NCI-H524 treated with DMSO at 0.1 percent for 48 hours (cell line): ENCODE measurements around the gene LRP1B.
"Not testable (repeated sequence)": the region's sequence is repeated elsewhere in the genome, so short reads cannot be mapped to it uniquely, and the experiment has no call there.

Source experiments
- DNase-seq: peaks from one replicate; lab custom pipeline; 2025; lab: John Stamatoyannopoulos, UW

The LRP1B gene

DNA sequence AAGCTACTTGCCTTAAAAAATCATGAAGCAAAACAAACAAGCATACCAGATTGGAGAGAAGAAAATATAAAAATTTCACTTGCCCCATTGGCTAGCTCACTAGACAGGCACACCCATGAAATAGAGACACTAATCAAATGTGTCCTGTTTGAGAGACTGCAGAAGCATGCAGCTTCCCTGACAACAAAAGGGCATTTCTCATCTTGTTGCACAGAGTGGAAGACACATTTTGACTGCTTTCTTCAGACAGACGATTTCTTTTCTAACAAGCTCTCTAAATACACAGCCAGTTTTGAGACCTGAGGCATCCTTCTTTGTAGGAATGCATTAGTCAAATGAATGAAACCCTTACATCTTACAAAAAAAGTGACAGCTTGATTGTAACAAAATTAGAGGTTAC lies 1792.0 kb downstream of the LRP1B start:
- no peak for DNase-seq

DNA sequence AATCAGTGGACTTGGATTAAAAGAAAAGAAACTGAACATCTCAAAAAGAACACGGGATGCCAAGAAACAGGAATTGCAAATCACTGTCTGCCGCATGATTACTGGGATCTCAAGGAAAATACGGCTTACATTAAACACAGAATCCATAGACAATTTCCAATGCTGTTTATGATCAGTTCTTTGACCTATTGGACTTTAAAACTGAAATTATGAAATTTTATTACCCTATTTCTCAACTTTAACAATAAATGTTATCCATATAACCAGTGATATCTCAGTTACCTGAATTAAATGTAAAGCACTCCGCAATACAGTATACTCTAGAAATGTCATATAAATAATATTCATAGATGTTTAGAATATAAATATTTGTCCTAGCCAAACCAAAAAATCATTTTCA lies 1793.8 kb downstream of the LRP1B start:
- DNase-seq = no peak

DNA sequence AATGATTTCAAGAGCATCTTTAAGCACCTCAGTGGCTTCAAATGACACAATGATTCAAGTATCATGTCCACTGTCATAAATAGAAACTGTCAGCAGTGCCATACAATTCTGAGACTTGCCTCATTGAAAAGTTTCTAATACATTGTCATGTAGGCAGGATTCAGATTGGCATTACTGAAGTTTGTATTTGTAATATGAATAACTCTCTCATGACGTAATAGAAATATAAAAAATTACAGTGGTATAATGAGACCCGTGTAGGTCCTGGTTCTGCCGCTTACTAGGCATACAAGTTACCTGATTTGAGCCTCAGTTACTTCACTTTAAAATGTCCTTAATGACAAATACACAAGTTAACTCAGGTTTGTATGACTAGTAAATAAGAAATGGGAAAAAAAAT lies 1814.5 kb downstream of the LRP1B start:
- DNase-seq = no peak

DNA sequence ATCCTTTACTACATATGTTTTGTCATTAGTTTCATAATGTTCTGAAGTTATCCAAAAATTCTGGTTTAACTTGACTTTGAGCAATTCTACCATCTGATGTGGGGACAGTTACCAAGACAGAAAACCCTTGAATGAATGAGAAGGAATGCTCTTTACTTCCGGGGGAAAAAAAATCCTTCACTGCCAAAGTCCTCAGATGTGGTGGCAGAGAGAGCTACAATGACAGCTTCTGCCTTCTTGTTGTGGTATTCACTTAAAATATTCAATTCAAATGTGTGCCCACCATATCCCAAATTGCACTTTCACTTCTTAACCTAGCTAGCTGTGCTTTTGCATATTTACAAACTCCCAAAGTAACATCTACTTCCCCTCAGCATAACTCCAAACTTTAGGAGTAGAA lies 1818.9 kb downstream of the LRP1B start:
- no peak for DNase-seq

DNA sequence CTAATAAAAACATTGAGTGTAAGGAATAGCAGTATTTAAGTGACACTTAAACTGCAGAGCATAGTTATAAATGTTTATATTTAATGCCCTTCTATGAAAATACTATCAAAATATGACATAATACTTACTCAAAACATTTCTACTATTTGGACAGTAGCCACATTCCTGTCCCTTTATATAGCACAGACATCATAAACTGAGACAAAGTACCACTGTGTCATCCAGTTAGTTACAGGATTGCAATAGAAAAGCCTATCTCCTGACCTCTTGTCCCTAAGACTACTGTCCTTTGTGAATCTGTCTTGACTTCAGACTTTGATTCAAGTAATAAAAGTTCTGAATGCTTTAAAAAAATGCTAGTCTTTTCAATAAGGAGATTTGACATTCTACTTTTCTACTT lies 1822.1 kb downstream of the LRP1B start:
- DNase-seq = no peak

DNA sequence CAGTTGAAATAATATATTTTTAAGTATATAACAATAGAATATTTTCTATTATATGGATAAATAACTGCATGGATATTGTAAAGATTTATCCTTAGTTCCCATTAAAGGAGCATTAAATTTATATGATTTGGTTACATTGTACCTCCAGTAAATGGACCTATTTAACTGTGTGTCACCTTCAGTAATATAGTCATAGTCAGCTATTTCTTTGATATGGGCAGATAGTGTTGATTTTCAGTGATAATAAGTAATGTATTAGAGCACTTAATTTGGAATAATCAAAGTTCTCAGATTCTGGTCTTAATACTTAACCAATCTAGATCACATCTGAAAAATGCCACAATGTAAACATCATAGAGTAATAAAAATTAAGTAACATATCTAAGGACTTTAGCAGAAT lies 1823.3 kb downstream of the LRP1B start:
- DNase-seq = no peak

DNA sequence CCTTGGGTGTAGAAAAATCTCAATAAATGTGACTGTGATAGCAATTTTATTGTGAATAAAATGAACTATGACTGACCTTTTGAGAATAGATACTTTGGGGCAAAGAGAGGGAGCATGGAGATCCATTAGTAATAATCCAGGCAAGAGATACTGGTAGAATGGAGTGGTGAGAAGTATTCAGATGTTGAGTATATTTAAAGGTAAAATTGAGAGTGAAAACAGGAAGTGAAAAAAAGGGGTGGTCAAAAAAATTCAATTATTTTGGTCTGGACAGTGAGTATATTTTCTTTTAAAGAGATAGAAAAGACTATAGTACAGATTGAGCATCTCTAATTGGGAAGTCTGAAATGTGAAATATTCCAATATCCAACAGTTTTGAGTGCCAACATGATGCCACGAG lies 1835.0 kb downstream of the LRP1B start:
- DNase-seq = no peak

DNA sequence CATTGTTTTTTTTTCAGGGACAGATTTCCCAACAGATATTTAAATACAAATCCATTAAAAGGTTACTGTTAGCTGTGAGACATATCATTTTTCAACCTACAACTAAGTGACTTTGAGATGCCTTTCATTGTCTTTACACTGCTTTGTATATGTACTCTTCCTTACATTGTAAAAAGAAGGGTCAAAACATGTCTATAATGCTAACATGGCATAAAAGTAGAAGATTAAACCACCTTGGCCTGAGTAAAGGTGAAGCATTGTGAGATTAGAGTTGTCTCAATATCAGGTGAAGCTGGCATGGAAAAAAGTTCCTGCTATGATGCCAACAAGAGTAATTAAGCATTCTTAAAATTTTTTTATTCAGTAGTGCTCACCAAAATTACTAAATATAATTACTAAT lies 1842.1 kb downstream of the LRP1B start:
- no peak for DNase-seq

DNA sequence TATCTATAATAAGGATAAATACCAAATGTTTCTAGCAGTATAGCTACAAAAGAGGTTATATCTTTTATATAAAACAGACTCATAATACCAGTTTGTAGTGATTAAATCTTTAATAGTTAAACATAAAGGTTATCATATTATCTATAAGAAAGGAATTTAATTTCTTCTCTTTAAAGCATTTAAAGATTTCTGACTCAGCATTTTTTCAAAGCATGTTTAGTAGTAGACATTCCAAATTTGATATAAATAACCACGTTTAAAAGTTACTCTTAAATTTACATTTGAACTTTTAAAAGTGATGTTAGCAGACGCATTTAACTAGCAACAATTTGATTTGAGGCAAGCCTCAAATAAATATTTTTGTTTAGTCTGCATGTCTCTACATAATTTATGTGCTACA lies 1842.6 kb downstream of the LRP1B start:
- DNase-seq = no peak

DNA sequence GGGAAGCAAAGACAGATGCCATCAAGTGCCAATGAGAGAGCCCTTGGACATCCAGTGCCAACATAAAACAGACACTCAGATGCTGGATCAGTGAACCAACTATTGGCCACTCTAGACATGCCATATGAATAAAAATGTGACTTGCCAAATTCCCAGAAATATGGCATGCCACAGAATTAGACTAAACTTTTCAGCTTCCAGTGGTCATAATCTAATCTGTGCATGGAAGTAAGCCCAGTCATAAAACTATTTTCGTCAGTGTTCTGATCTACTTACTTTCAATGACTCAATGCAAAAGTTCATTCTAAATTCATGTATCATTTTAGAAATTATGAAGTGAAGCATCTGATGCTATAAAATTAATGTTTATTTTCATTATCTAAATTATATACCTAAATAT lies 1844.4 kb downstream of the LRP1B start:
- no peak for DNase-seq

DNA sequence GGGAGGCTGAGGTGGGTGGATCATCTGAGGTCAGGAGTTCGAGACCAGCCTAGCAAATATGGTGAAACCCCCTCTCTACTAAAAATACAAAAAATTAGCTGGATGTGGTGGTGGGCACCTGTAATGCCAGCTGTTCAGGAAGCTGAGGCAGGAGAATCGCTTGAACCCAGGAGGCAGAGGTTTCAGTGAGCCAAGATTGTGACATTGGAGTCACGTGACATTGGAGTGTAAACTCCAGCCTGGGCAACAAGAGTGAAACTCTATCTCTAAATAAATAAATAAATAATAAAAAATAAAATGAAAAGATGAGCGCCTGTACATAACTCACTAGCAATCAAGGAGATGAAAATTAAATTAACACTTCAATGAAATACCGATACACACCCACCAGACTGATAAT lies 1853.5 kb downstream of the LRP1B start:
- not testable (repeated sequence) for DNase-seq

DNA sequence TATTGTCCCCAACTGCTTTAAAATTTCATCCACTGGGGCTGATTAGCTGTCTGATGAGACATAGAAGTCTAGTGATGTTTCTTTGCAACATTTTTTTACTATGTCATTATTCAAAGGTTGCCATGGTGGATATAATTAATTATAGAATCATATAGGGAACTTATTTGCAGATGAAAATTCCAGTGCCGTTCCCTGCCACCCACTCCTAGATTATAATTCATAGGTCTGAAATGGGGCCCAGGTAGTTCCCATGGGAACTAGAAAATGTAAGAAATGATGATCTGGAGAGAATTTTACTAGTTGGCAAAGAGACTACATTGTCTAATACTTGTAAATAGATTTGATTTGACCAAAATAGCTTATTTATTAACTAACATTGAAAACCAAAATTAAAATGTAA lies 1854.2 kb downstream of the LRP1B start:
- DNase-seq = no peak

DNA sequence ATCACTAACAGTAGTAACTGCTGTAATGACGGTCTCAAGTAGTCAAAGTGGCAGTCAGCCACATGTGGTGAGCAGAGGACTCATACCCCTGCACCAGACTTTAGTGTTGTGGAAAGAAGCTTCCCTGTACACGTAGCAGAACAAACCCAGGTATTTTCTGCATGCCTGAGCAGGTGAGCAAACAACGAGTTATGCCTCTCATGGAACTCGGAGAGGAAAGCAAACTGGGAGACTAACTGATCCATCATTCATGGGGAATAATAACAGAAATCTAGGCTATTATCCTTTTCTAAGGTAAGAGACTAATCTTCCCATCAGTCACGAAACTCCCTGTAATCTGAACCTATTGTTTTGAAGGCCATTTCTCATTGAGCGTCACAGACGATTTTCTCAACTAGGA lies 1855.4 kb downstream of the LRP1B start:
- no peak for DNase-seq

DNA sequence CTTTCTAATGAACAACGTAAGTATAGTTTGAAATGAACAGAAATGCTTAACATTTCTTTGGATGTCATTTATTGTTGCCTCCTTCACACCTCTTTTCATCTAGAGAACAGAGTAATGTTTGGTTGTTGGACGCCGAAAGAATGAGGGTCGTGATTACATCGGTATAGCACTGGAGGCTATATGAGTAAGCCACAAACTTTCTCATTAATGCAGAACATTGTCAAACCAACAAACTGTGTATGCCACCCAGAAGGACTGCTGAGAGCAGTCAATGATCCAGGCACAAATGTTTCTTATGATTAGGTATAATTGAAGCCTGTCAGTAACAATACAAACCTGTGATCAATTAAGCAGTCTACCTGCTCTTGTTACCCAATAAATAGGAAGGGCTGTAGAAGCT lies 1855.9 kb downstream of the LRP1B start:
- no peak for DNase-seq

DNA sequence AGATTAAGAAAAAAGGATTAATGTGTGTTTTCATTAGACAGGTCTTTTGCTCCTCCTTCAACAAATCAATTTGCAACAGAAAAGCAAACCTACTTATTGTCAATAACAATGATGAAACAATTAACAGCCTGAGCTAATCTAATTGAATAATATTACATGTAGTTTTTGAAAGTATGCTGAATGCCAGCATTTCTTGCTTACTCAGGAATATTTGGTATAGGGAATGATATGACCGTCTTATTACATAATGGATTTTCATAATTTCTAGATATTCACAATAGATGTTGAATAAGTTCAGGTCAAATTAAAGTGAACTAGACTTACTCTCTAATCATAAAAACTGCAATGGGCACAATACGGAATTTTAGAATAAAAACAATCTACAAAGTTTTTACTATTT lies 1856.9 kb downstream of the LRP1B start:
- DNase-seq = no peak

DNA sequence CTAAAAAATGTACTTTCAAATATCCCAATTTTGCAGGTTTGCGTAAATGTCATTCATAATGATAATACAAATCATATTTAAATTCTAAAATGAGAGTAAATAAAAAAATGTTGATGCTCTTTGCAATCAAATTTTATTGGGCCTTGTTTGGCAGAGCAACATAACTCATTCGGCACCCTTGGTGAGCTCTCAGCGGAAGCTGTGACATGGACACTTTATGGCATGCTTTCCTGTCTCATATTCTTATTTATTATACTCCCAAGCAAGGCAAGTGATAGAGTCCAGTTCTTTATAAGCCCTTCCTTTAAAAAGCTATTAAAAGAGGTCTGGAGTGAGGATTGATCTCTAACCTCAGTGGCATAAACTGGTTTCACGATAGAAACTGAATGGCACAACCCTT lies 1857.4 kb downstream of the LRP1B start:
- DNase-seq = no peak

DNA sequence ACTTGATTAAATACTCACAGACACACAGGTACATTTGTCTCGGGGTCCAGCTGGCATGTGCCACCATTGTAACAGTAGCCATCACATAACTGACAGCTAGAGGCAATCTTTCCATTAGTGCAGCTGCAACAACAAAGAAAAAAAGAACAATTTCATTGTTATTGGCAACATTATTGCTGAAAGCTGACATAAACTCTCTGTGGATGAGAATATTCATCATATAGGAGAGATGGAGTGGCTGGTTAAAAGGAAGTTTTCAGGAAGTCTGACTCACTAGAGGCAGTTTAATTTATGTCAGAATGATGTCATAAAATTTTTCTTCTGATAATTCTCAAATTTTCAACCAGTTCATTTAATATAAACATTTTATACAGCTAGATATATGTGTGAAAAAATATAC lies 1860.6 kb downstream of the LRP1B start:
- DNase-seq = no peak

DNA sequence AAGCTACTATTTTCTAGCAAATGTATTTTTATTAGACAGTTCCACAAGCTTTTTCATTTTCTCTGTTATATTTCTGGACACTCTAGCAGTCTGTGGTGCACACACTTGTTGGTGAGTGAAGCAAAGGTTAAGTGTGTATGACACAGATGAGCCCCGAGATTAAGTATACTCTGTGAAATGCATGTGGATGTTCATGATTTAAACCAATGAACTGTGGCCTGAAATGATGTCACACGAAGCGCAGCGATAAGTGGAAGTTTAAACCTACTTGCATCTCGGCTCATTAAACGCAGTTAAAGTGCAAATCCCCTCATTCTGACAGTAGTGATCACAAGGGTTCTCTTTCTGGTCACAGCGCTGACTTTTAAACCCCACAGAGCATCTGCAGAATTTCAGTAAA lies 1861.8 kb downstream of the LRP1B start:
- peak; percentile 30 for DNase-seq

DNA sequence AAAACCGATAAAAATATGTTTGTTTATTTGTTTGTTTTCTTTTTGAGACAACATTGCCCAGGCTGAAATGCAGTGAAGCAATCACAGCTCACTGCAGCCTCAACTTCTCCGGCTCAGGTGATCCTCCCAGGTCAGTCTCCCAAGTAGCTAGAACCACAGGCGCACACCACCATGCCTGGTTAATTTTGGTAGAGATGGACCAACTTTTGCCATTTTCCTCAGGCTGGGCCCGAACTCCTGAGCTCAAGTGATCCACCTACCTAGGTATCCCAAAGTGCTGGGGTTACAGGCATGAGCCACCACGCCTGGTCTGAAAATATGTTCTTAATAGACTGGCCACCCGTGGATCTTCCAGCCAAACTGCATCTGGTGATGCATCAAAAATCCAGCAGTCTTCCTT lies 1867.9 kb downstream of the LRP1B start:
- no peak for DNase-seq

DNA sequence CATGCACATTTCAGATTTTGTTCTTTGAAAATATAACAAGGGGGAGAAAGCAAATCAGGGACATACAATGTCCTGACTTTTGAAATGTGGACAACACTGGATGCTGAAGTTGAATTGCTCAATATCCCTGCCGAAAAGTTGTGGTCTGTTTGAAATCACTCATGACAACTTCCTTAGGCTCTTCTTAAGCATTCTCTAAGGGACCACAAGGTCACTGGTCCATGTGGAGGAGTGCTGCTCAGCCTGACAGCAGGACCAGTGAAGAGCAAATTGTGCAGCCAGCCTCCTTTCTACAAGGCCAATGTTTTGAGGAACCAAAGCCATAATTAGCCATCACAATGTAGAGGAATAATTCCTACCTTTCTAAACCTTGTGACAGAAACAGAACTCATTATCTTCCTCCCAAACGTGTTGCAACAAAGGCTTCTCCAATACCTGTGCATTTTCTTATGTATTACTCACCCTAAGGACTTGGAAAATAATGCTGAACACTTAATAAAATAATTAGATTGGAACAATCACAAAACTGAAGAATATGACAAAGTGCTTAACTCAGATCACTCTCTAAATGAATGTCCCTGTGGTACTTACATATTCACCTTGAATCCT lies 1873.0 kb downstream of the LRP1B start:
- DNase-seq = no peak

DNA sequence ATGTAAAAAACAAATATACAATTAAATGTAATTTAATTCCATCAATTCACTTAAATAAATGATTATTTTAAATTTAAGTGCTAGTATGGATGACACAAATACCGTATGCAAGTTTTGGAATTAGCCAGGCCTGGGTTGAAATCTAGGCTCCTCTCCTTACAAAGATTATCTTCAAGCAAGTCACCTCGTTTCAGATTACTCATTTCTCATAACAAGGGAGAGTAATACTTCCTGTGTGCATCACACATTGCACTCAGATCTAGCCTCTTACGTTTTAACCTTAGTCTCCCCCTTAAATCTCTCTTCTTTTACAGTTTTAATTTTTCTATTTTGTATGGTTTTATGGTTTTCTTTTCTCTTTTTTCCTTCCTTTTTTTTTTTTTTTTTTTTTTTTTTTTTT lies 1874.7 kb downstream of the LRP1B start:
- DNase-seq = no peak

DNA sequence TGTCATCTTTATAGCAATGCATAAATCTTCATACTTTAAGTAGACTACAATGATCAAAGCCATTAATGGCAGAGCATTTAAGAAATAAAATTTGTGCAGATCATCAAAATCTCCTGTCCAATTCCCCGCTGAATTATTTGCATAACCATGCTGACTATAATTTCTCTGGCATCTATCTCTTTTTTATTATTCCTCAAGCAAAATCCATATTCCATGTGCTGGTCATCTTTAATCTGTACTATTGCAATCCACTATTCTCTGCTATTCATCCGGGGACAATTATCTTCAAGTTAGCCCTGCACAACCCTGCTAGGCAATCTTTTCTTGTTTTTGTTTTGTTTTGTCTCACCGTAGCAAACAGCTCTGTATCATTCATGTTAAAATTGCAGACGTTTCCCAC lies 1881.0 kb downstream of the LRP1B start:
- DNase-seq = no peak

DNA sequence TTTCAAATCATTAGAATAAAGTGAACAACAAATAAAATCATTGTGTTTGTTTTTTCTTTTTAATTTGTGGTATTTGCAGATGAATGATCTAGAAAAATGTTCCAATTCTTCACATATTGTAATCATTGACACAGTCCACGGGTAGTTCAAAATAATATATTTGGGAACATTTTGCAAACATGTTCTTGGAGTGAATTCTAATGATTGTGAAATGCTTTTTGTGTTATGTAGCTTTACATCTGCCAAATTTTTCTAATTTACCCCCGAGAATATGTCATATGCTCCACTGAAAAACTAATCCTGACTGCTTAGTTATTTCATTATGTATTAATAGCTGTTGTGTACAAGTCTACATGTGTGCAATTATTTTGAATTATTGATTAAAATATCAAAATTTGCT lies 1882.2 kb downstream of the LRP1B start:
- DNase-seq = no peak

DNA sequence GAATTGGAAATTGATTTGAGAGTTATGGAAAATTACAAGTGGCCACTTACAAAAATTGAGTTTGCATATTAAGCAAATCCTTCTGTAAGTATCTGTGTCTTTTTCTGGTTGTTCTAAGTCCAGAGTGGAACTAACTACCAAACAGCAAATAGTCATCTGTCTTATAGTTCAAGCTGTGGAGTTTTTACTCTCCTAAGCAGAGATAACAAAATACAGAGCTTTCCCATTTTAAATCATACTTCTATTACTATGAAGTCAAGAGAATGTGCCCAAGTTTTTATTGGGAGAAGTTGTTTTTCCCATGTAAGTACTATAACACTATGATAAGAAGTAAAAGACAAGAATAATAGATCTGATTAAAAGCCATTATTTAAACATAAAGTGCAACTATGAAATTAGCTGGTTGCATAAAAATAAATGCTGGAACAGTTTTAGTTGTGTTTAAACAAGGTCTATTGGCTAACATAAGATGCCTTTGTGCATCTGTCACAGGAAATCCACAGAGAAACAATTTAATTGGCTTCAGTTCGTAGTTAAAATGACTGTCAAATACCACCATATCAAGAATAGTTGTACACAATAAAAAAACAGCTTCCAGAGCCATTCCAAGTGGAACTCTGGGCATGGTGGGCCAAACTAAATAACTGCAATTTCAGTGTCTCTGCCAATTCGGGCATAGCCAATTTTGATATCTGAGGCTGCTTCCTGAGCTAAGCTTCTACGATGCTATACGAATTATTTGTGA lies 1883.2 kb downstream of the LRP1B start:
- no peak for DNase-seq
